Erythroblast (primary cell): ENCODE results near the gene ST6GAL2.

ENCODE experiments used
- GATA1 ChIP-seq: IDR thresholded peaks from 2 replicates; pipeline ENCODE4 v1.6.1; 2011; ENCODE audit warnings: low read depth, mild to moderate bottlenecking, control low read depth, low read length, moderate library complexity
- POLR2A ChIP-seq: IDR thresholded peaks from 2 replicates; pipeline ENCODE4 v1.6.1; 2011; ENCODE audit warnings: mild to moderate bottlenecking, low read length

GRCh38 chr2:106827158-106827557 is 58.8 kb downstream of the ST6GAL2 start:
- TF ChIP-seq GATA1: no peak
- no peak for TF ChIP-seq POLR2A
